Activated naive CD8-positive, alpha-beta T cell treated with anti-CD3 and anti-CD28 coated beads for 36 hours (primary cell): Measurements from ENCODE around the gene CCK. TPM values are rescaled to one million over a fixed set of nuclear protein-coding genes. Genes with fewer than 3 reads are reported as not detected.

Experiments
- DNase-seq: peaks from one replicate; pipeline ENCODE4 v3.0.0; 2021
- H3K27ac Mint-ChIP-seq: one replicate; pipeline ENCODE4 v1.8.0; 2022; ENCODE audit warnings: mild to moderate bottlenecking, moderate library complexity, mixed read lengths
- H3K27me3 Mint-ChIP-seq: one replicate; pipeline ENCODE4 v1.8.0; 2022; ENCODE audit warnings: mild to moderate bottlenecking, mixed read lengths
- H3K36me3 Mint-ChIP-seq: one replicate; pipeline ENCODE4 v1.8.0; 2021; ENCODE audit warnings: mild to moderate bottlenecking, mixed read lengths
- H3K4me1 Mint-ChIP-seq: one replicate; pipeline ENCODE4 v1.8.0; 2021; ENCODE audit warnings: mixed read lengths
- H3K4me3 Mint-ChIP-seq: one replicate; pipeline ENCODE4 v1.8.0; 2022; ENCODE audit warnings: mild to moderate bottlenecking, moderate library complexity, mixed read lengths
- H3K9me3 Mint-ChIP-seq: one replicate; pipeline ENCODE4 v1.8.0; 2022; ENCODE audit warnings: mixed read lengths
- total RNA-seq, 2 experiments: library from RNA; stranded (reverse); gene quantifications; one replicate each; pipeline ENCODE4 v1.2.3, GENCODE V29; 2021

The CCK gene
- total RNA-seq, 2 experiments from 2014 or later: not detected

DNA sequence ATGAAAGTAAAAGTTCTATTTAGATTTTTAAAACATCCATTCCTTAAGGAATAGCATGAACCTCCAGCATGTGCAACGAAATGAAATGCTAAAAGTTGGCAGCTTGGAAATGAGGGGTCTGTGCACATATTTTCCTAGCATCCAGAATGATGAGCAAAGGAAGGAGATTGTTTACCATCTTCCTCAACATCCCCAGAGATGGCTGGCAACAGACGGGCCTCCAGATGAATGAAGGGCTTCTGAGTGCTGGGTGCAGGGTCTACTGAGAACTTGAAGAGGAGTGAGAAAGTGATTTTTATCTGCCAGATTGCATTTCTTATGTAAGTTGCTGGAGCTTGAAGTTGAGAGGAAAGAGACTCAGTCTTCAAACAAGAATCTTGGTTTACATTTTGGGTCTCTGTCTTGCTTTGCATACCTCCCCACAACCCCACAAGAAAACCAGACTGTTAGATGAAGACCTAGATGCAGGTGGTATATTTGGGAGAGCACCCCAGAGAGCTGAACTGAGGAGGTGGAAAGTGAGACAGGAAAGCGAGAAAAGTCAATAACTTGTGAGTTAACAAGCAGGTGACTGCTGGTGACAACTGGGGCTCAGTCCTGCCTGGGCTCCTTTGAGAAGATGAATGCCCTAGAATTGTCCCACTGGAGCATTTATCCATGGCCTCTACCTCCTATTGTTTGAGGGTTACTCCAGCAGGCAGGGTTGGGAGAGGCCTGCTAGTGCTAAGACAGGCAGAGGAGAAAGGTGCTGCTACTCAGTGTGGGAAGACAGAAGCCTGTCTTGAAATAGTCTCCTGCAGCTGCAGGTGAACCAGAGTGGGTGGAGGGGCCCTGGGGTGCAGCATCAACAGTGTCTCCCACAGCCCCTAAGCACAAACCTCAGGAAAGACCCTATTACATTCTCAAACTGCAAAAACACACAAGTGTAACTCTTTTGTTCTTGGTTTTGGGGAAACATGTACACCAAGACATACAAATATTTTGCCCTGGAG, 10.5 kb upstream of the CCK start:
- Mint-ChIP-seq H3K4me1 (peaks cover 4% of the 10 kb centered on the region), H3K27ac (no peak overlapping the region), H3K27me3 (no peaks in the 10 kb centered on the region), H3K4me3 (no peak overlapping the region), H3K36me3 (peaks cover 3% of the 10 kb centered on the region), H3K9me3 (peaks cover 25% of the 10 kb centered on the region)
- no peak for DNase-seq

GRCh38 chr3:42275217-42275616, 9.2 kb upstream of the CCK start:
- H3K36me3 Mint-ChIP-seq: peaks cover 3% of the 10 kb centered on the region
- no peak for DNase-seq
- H3K4me3 Mint-ChIP-seq: no peak overlapping the region
- H3K9me3 Mint-ChIP-seq: peaks cover 18% of the 10 kb centered on the region
- H3K27me3 Mint-ChIP-seq: no peaks in the 10 kb centered on the region
- peaks cover 4% of the 10 kb centered on the region for H3K4me1 Mint-ChIP-seq
- no peak overlapping the region for H3K27ac Mint-ChIP-seq

DNA sequence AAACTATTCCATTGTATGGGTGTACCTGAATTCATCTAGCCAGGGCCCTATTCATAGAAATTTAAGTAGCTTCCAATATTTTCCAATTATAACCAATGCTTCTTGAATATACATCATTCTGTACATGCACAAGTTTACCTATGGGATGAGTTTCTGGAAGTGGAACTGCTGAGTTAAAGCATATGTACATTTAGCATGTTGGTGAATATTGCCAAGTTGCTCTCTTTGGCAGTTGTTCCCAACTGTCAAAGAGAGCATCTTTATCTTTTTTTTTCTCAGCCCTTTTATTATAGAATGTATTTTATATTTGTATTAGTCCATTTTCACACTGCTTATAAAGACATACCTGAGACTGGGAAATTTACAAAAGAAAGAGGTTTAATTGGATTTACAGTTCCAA, 8.3 kb upstream of the CCK start:
- peaks cover 2% of the 10 kb centered on the region for H3K36me3 Mint-ChIP-seq
- H3K4me1 Mint-ChIP-seq: peaks cover 4% of the 10 kb centered on the region
- H3K9me3 Mint-ChIP-seq: peaks cover 9% of the 10 kb centered on the region
- DNase-seq: no peak
- H3K27me3 Mint-ChIP-seq: peaks cover under 1% of the 10 kb centered on the region
- H3K27ac Mint-ChIP-seq: no peak overlapping the region
- no peak overlapping the region for H3K4me3 Mint-ChIP-seq

GRCh38 chr3:42273361-42273760, 7.4 kb upstream of the CCK start:
- no peak for DNase-seq
- Mint-ChIP-seq H3K9me3 (peaks cover 5% of the 10 kb centered on the region), H3K27me3 (peaks cover 5% of the 10 kb centered on the region), H3K36me3 (no peaks in the 10 kb centered on the region), H3K4me1 (peaks cover 4% of the 10 kb centered on the region), H3K27ac (no peak overlapping the region), H3K4me3 (no peak overlapping the region)

- H3K9me3 Mint-ChIP-seq: peaks cover 5% of the 10 kb centered on the region
- DNase-seq: no peak
- no peak overlapping the region for H3K27ac Mint-ChIP-seq
- no peaks in the 10 kb centered on the region for H3K36me3 Mint-ChIP-seq
- H3K4me3 Mint-ChIP-seq: no peak overlapping the region
- H3K27me3 Mint-ChIP-seq: peaks cover 9% of the 10 kb centered on the region
- peaks cover 4% of the 10 kb centered on the region for H3K4me1 Mint-ChIP-seq
These were observed 5.8 kb upstream of the CCK start for GRCh38 chr3:42271786-42272185.

- Mint-ChIP-seq H3K4me3 (no peak overlapping the region), H3K9me3 (peaks cover 5% of the 10 kb centered on the region), H3K36me3 (no peaks in the 10 kb centered on the region), H3K4me1 (peaks cover 3% of the 10 kb centered on the region), H3K27me3 (peaks cover 22% of the 10 kb centered on the region), H3K27ac (no peak overlapping the region)
- no peak for DNase-seq
These were observed 4.6 kb upstream of the CCK start for GRCh38 chr3:42270561-42270960.

DNA sequence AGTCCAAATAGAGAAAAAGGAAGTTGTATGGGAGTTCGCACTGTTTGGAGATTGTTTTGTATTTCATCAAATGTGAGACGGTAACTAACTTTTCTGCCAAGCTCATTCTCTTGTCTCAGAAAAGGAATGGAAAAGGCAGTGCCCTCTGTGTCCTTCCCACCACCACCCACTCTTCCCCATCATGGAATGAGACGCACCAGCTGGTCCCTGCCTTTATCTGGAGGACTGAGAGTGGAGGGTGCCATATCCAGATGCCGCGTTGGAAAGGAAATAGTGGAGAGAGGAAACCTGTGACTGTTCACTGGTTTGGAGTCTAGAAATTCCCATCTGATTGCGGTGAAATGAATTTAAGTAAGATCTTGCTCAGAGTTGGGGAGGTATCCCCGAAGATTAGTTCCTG, 3.7 kb upstream of the CCK start:
- Mint-ChIP-seq H3K27ac (no peak overlapping the region), H3K9me3 (peaks cover 5% of the 10 kb centered on the region), H3K27me3 (peaks cover 31% of the 10 kb centered on the region), H3K4me3 (no peak overlapping the region), H3K36me3 (no peaks in the 10 kb centered on the region), H3K4me1 (peaks cover 5% of the 10 kb centered on the region)
- DNase-seq: no peak

DNA sequence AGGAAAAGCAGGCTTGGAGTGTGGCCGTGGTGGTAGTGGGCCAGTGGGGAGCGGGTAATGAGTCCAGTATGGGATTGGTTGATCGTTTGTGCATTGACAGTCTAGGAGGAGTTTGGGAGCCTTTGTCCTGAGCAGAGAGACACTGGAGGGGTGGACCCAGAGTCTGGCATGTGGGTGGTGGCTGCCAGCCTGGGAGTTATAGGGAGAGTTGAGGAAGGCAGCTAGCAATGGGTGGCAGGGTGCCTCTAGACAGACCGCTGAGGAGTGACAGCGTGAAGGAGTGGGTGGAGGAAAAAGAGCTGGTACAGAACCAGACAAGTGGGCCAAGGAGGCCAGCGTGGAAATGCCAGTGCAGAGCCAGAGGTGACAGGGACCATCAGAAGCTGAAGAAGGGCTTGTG, 1.9 kb upstream of the CCK start:
- H3K9me3 Mint-ChIP-seq: peaks cover 5% of the 10 kb centered on the region
- H3K27me3 Mint-ChIP-seq: peaks cover 47% of the 10 kb centered on the region
- no peak for DNase-seq
- H3K4me3 Mint-ChIP-seq: no peak overlapping the region
- no peak overlapping the region for H3K27ac Mint-ChIP-seq
- H3K4me1 Mint-ChIP-seq: peaks cover 14% of the 10 kb centered on the region
- H3K36me3 Mint-ChIP-seq: no peaks in the 10 kb centered on the region

DNA sequence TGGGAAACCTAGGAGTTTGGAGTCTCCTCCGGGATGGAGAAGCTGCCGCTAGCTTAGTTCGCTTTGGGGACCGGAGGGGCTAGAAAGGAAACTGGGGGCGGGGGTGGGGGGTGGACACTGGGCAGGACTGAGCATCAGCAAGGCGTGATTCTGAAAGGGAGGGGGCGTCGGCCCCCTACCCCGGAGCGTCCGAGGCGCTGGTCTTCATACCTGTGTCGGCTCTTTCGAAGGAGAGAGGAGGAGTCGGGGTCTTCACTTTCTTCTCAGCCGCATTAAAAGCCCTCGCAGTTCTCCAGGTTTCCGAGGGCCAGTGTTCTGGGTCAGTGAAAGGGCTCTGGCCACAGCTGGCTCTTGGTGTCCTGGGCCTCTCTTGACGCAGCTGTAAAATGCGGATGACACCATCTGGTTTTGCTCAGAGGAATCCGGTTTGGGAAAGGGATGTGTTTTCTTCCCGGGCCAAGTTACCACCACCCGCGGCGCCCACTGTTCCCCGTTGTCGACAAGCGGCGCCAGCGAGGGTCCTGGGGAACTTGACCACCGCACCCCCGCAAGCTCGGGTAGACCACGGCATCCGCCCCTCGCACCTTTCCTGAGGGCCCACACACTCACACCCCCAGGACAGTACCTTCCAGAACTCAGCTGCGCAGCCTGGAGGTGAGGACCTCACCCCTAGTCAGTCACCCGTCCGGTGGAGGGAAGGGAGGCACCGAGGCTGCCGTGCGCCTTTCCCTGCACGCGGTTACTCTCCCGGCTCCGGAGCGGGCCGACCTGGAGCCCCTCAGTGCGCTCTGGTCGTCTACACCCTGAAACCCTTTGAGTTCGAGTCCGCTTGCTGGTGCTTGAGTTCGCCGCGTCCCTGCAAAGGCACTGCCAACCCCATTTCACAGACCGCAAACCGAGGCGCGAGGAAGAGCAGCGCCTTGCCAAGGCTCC, 660 bp downstream of the CCK start:
- H3K9me3 Mint-ChIP-seq: no peaks in the 10 kb centered on the region
- peaks cover 14% of the 10 kb centered on the region for H3K4me1 Mint-ChIP-seq
- H3K27ac Mint-ChIP-seq: no peak overlapping the region
- DNase-seq: no peak
- H3K27me3 Mint-ChIP-seq: peaks cover 65% of the 10 kb centered on the region
- no peak overlapping the region for H3K4me3 Mint-ChIP-seq
- no peaks in the 10 kb centered on the region for H3K36me3 Mint-ChIP-seq

- H3K27ac Mint-ChIP-seq: no peak overlapping the region
- no peaks in the 10 kb centered on the region for H3K36me3 Mint-ChIP-seq
- peak overlapping the region; percentile 50 for H3K4me3 Mint-ChIP-seq
- no peaks in the 10 kb centered on the region for H3K9me3 Mint-ChIP-seq
- H3K4me1 Mint-ChIP-seq: peaks cover 14% of the 10 kb centered on the region
- peaks cover 70% of the 10 kb centered on the region for H3K27me3 Mint-ChIP-seq
- peak; percentile 36 for DNase-seq
These were observed 1.5 kb downstream of the CCK start for GRCh38 chr3:42264399-42265058.

GRCh38 chr3:42263354-42264346, 2.3 kb downstream of the CCK start:
- no peaks in the 10 kb centered on the region for H3K9me3 Mint-ChIP-seq
- H3K27ac Mint-ChIP-seq: no peak overlapping the region
- peak overlapping the region; percentile 40 for H3K4me3 Mint-ChIP-seq
- H3K36me3 Mint-ChIP-seq: no peaks in the 10 kb centered on the region
- H3K4me1 Mint-ChIP-seq: peaks cover 14% of the 10 kb centered on the region
- DNase-seq: peak; percentile 41
- H3K27me3 Mint-ChIP-seq: peaks cover 70% of the 10 kb centered on the region

GRCh38 chr3:42262525-42262924, 3.5 kb downstream of the CCK start:
- H3K36me3 Mint-ChIP-seq: no peaks in the 10 kb centered on the region
- no peak overlapping the region for H3K4me3 Mint-ChIP-seq
- H3K27ac Mint-ChIP-seq: no peak overlapping the region
- no peak for DNase-seq
- peaks cover 14% of the 10 kb centered on the region for H3K4me1 Mint-ChIP-seq
- H3K9me3 Mint-ChIP-seq: no peaks in the 10 kb centered on the region
- peaks cover 79% of the 10 kb centered on the region for H3K27me3 Mint-ChIP-seq

DNA sequence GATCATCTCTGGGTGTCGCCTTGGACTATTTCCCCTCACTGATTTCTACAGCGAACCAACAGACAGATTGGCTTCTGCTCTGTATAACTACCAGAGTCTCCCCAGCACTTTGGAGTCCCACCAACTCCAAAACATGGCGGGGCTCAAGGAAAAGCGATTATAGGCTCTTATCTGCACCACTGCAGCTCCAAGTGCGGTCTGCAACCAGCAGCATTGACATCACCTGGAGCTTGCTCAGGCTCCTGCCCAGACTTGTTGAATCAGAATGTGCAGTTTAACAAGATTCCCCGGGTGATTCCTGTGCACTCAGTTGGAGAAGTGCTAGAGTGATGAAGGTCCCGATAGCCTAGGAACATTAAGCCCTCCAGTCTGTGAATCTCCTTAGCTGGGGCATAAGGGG, 9.0 kb downstream of the CCK start:
- H3K27me3 Mint-ChIP-seq: peaks cover 31% of the 10 kb centered on the region

More for the DNA sequence above, 9.0 kb downstream of the CCK start:
- DNase-seq: no peak
- no peak overlapping the region for H3K27ac Mint-ChIP-seq
- no peak overlapping the region for H3K4me3 Mint-ChIP-seq
- H3K9me3 Mint-ChIP-seq: no peaks in the 10 kb centered on the region
- no peaks in the 10 kb centered on the region for H3K36me3 Mint-ChIP-seq
- peaks cover 18% of the 10 kb centered on the region for H3K4me1 Mint-ChIP-seq
